ENCODE data around the gene DUOX2.

DNA sequence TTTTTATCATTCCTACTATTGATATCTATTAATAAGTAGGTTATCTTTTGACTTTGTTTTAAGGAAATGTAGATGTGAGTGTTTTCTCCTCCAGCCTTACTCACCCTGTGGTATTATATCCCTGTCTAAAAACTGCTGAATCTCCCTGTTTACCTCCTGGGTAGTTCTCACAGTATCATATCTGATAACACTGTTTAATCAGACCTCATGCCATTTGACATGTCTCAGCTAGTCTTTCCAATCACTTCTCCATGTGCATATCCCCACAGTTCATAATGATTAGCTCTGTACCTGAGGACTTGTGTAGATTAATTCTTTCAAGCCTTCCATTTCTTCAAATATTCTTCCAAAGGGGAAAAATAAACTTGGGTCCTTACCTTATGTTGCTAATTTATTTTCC lies 30.7 kb downstream of the DUOX2 start:
- TF ChIP-seq, protein P1, sequence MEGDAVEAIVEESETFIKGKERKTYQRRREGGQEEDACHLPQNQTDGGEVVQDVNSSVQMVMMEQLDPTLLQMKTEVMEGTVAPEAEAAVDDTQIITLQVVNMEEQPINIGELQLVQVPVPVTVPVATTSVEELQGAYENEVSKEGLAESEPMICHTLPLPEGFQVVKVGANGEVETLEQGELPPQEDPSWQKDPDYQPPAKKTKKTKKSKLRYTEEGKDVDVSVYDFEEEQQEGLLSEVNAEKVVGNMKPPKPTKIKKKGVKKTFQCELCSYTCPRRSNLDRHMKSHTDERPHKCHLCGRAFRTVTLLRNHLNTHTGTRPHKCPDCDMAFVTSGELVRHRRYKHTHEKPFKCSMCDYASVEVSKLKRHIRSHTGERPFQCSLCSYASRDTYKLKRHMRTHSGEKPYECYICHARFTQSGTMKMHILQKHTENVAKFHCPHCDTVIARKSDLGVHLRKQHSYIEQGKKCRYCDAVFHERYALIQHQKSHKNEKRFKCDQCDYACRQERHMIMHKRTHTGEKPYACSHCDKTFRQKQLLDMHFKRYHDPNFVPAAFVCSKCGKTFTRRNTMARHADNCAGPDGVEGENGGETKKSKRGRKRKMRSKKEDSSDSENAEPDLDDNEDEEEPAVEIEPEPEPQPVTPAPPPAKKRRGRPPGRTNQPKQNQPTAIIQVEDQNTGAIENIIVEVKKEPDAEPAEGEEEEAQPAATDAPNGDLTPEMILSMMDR (IDR thresholded peaks at IDR 0.05): no peak
- TF ChIP-seq POLR2AphosphoS5 (IDR thresholded peaks at IDR 0.05): no peak
- TF ChIP-seq EP300 (IDR thresholded peaks at IDR 0.05): no peak

Data from upper lobe of left lung (tissue), 4 donors.